ENCODE measurements around the gene ADGRG4.
"Not testable (repeated sequence)": the region's sequence is repeated elsewhere in the genome, so short reads cannot be mapped to it uniquely, and the experiment has no call there.

The ADGRG4 gene, protein sequence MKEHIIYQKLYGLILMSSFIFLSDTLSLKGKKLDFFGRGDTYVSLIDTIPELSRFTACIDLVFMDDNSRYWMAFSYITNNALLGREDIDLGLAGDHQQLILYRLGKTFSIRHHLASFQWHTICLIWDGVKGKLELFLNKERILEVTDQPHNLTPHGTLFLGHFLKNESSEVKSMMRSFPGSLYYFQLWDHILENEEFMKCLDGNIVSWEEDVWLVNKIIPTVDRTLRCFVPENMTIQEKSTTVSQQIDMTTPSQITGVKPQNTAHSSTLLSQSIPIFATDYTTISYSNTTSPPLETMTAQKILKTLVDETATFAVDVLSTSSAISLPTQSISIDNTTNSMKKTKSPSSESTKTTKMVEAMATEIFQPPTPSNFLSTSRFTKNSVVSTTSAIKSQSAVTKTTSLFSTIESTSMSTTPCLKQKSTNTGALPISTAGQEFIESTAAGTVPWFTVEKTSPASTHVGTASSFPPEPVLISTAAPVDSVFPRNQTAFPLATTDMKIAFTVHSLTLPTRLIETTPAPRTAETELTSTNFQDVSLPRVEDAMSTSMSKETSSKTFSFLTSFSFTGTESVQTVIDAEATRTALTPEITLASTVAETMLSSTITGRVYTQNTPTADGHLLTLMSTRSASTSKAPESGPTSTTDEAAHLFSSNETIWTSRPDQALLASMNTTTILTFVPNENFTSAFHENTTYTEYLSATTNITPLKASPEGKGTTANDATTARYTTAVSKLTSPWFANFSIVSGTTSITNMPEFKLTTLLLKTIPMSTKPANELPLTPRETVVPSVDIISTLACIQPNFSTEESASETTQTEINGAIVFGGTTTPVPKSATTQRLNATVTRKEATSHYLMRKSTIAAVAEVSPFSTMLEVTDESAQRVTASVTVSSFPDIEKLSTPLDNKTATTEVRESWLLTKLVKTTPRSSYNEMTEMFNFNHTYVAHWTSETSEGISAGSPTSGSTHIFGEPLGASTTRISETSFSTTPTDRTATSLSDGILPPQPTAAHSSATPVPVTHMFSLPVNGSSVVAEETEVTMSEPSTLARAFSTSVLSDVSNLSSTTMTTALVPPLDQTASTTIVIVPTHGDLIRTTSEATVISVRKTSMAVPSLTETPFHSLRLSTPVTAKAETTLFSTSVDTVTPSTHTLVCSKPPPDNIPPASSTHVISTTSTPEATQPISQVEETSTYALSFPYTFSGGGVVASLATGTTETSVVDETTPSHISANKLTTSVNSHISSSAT (N-terminal part only)

DNA sequence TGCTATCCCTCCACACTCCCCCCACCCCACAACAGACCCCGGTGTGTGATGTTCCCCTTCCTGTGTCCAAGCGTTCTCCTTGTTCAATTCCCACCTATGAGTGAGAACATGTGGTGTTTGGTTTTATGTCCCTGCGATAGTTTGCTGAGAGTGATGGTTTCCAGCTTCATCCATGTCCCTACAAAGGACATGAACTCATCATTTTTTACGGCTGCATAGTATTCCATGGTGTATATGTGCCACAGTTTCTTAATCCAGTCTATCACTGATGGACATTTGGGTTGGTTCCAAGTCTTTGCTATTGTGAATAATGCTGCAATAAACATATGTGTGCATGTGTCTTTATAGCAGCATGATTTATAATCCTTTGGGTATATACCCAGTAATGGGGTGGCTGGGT, at the start of gene ADGRG4:
Gene ADGRG4 (plus strand): TSS at position 243 of the 400 bp plus-strand sequence. CDS start 7,815 bp downstream, outside the sequence.
- not testable (repeated sequence) for DNase-seq (ENCODE audit: low spot score)

DNA sequence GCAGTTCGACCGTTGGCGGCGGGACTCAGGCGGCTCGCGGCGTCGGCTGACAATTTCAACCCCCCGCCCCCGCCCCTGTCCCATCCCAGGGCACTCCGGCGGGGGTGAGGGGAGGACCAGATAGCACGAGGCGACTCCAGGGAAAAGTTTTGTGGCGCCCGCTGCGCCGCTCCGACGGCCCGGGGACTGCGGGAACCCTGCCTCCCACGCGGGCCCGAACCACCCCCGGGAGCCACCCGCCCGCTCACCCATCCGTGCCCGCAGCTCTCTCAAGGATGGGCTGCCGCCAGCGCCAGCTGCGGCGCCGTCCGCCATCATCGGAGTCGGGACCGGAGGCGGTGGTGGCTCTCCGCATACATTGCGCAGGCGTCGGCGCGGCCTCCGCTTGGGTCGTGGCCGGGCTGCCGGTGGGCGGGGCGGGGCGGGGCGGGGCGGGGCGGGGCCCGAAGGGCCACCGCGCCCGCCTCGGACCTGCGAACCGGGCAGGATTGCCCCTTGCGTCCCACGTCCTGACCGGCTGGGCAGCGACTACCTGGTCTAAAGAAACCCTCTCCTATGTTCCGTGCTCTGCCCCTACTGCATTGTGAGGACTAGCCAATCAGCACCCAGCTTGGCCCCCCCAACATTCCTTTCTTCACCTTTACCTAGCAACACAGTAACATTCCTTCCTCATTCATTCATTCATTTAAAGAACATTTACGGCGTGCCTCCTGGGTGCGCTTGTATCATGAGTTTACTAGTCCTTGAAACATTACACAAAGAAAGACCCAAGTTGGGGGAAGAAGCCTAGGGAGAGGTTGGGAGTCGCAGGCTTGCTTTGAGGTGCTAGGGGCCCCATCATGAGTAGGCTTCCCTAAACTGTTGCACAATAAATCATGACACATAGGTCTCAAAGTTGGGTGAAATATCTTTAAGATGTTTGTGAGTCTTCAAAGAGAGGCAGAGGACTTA, 49.4 kb upstream of the ADGRG4 start, which contains the start of gene MAP7D3:
Gene MAP7D3 (minus strand): TSS at position 360 of the 951 bp plus-strand sequence. CDS start 42 bp downstream, at position 318.
- DNase-seq (ENCODE audit: low spot score) = peak; percentile 82

DNA sequence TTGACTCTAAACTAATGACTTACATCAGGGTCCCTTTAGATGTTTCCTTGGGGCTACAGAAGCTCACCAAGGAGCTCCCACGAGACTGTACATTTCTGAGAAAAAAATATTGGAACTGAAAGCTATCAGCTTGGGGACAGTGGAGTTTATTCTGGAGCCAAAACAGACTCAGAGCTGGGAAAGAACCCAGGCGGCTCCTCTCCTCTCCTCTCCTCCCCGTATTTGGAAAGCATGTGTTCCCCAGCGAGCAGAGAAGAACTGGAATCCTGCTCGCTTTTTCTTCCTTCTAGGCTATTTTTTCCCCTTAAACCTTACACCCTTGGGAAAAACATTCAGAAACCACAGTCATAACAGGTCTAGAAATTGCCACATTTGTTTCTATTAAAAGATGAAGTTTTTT, 45.2 kb upstream of the ADGRG4 start:
- no peak for DNase-seq (ENCODE audit: low spot score)

DNA sequence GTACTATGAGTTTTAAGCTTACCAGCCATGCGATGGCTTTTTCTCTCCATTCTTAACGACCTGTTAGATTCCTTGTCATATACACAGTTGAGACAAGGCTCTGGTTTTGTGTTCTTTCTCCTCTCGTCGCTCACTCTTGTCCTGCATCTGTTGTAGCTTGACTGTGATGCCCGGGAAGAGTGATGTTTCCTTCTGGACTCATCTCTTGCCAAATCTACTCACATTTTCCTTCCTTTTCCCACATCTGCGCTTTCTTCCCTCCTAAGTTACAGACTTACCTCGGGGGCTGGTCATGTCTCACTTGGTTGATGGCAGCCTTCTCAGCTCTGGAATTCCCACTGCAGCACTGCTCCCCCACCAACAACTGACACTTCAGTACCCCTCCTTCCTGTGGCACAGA, 44.7 kb upstream of the ADGRG4 start:
- no peak for DNase-seq (ENCODE audit: low spot score)

DNA sequence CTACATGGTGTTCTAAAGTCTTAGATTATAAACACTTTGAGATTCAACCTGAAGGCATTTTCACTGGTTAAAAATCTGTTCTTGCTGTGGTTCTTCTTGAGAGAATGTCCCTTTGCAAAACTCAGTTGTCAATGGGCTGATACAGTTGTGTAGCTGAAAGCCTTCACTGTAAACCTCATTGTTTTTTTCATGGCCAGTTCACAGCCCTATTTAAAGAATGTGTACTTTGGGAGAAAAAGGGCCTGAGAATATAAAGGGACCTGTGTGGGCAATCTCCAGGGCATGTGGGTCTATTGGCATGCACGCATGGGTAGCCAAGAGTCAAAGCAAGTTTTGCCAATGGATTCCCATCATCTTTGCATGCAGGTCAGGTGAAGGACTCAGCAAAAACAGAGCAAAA, 41.8 kb upstream of the ADGRG4 start:
- no peak for DNase-seq (ENCODE audit: low spot score)

DNA sequence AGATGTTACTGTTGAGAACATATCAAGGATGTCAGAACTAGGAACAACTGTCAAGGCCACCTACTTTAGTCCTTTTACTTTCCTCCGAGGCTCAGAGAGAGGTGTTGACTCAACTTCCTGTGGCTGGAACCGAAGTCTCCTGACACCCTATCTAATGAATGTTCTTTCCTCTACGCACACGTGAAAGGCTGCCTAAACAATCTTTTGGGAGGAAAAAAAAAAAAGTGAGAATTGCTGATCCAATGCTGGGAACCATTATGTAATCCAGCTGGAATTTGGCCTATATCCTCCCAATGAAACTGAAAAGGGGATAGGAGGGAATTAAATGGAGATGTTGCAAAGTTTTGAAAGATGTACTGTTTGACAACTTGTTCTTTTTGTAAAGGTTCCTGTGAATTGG, 41.2 kb upstream of the ADGRG4 start:
- no peak for DNase-seq (ENCODE audit: low spot score)

DNA sequence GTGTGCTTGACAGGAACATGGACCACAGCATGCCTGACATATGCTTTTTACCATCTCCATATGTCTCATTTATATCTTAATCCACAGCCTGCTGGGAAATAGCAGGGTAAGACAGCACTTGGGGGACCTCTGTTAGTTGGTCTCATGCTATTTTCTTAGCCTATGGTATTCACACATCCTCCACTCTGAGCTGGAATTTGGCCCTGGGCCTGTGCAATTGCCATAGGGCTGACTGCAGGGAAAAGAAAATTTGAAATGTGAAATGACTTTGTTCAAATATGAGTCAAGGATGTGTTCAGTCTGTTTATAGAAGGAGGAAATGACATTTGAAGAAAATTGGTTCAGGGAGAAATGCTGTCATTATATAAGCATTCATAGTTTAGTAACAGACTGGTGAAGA, 40.0 kb upstream of the ADGRG4 start:
- DNase-seq (ENCODE audit: low spot score) = no peak

DNA sequence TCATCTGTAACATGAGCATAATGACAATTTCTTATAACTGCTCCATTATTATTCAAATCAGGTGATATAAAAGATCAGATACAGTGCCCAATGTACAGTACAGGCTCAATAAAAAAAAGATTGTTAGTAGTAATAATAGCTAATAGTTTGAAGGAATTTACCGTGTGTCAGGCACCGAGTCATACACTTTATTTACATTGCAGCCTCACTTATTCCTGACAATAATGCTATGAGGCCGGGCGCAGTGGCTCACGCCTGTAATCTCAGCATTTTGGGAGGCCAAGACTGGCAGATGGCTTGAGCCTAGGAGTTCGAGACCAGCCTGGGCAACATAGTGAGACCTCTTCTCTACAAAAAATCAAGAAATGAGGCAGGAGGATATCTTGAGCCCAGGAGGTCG, 39.4 kb upstream of the ADGRG4 start:
- no peak for DNase-seq (ENCODE audit: low spot score)

DNA sequence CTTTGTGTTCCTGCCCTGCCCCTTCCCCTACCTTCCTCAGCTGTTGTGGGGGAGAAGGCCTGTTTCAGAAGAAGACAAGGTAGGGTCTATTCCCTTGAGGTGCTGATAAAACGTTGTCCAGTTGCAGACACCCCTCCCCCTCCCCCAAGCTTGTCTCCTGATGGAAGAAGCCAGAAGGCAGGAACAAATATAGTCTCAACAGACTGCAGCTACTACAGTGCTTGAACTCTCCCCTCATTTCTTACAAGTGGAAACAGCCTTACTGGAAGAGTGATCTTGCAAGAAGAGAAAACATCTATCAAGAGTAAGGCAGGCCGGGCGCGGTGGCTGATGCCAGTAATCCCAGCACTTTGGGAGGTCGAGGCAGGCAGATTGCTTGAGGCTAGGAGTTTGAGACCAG, 38.5 kb upstream of the ADGRG4 start:
- DNase-seq (ENCODE audit: low spot score) = no peak

DNA sequence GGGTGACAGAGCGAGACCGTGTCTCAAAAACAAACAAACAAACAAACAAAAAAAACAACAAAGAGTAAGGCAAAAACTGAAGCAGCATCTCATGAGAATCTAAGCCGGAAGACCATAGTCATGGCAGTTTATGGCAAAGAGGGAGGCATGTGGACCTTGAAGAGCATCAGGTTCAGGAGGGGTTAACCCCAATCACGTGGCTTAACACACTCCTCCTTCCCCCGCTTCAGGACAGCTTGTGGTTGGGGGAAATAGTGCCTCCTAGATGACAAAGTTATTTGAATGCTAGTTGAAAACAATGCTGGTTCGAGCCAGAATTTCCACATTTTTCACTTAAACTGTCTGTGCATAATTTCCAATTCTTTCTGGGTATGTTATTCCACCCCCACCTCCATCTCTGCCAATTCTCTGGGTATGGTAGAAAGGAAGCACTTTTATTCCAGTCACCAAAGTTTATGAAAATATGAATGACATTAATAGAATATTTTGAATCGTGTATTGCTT, 37.9 kb upstream of the ADGRG4 start:
- DNase-seq (ENCODE audit: low spot score) = peak; percentile 21

DNA sequence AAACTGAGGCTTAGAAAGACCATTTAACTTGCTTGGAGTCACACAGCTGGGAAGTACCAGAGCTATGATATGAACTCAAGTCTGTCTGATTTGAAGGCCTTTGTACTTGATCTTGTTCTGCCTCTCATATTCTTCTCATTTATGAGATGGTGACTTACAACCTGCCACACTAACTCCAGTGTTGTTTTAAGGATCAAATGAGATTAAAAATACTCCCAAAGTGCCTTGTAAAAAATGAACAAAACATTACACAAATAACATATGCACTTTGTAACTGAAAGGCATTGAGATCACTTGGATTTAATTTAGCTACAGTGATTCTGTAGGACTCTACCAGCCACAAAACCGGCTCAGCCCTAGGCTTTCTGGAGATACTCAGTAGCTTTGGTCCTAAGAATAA, 33.9 kb upstream of the ADGRG4 start:
- no peak for DNase-seq (ENCODE audit: low spot score)

DNA sequence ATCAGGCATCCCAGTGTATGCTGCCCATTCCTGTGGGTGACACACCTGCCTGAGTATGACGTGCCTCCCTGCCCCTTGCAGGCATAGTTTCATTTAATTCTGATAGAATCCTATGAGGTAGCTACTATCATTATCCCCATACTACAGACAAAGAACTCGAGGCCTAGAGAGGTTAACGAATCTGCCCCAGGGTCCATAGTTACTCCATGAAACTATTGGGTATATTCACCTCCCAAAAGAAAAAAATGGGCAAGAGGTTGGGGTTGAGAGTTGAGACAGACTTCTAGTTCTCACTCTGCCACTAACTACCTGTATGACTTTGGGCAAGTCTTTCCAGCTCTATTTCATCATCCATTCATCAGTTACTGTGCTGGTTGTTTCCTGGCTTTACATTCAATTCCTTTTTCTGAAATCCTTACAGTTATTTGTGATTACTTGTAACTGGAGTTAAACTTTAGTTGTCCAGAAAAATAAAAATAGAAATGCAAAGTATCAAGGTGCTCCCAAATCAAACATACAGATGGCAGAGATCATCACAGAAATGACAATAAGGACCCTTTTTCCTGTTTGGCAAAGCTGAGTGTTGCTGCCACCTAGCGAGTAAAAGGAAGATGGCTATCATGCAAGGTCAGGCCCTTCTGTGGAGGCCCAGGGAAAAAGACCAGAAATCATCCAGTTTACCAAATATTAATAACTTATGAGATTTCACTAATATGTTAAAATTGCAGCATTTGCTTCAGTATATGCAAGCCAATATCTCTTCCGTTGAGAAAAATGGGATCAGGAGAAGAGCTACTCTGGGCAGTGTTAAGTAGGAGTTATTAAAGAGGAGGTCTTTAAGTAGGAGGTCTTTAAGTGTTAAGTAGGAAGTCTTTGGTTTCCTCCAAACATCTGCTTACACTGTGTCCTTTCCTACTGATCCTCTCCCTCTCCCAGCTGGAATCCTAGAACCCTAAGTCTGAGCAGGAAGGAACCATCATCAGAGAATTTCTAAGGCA, 32.4 kb upstream of the ADGRG4 start:
- peak; percentile 15 for DNase-seq (ENCODE audit: low spot score)

DNA sequence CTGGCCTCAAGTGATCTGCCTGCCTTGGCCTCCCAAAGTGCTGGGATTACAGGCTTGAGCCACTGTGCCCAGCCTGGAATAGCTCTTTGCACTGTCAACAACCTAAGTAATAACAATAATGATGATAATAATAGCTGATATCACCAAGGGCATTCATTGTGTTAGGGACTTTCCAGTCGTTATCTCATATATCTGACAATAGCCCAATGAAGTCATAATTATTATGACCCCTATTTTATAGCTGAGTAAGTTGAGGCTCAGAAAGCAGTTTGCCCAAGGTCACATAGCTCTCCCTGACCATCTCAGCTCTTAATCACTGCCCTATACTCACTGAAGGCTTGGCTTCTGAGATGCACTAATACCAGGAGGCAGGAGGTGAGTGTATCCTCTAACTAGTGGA, 30.8 kb upstream of the ADGRG4 start:
- DNase-seq (ENCODE audit: low spot score) = no peak

DNA sequence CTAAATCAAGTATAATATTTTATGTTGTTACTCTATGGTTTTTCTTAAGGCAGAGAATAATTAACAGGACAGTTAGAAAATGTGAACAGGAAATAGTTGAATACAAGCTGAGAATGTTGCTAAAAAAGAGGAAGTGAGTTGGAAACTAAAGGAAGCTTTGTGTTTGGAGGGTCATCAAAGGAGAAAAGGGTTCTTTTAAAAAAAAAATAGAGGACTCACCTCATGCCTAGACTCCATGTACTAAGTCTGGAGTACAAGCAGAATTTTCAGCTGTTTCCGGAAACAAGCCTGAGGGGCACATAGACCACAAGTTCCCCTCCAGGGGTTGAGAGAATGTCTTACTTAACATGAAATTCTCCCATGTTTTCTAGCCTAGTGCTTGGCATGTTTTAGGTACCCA, 29.5 kb upstream of the ADGRG4 start:
- no peak for DNase-seq (ENCODE audit: low spot score)

DNA sequence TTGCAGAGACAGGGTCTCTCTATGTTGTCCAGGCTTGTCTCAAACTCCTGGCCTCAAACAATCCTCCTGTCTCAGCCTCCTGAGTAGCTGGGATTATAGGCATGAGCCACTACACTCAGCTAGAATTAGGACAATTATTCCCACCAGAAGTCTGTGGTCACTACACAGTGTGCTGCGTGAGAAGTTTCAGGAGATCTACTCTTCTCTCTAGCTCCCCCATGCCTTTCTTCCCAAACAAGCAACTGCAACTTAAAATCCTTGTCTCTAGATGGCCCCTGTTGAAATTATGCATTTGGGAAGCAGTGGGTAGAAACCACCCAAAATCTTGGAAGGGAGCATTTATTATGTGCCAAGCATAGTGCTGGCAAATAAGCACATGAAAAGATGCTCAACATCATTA, 28.4 kb upstream of the ADGRG4 start:
- no peak for DNase-seq (ENCODE audit: low spot score)

DNA sequence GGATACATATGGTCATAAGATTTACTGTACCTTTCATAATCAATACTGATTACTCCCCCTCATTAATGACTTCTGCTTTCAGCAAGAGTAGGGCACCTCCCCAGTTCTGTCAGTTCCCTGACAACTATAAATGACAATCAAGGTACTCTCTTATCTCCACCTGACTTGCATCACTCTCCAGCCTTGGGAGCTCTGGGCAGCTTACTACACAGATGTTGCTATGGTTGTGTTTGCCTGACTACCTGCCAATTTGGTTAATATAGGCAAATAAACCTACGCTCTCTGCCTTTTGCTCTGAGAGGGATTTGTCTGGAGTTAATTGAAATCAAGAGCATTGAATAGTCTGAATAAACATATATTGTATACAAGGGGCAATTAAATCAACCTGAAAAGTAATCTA, 26.8 kb upstream of the ADGRG4 start:
- no peak for DNase-seq (ENCODE audit: low spot score)

DNA sequence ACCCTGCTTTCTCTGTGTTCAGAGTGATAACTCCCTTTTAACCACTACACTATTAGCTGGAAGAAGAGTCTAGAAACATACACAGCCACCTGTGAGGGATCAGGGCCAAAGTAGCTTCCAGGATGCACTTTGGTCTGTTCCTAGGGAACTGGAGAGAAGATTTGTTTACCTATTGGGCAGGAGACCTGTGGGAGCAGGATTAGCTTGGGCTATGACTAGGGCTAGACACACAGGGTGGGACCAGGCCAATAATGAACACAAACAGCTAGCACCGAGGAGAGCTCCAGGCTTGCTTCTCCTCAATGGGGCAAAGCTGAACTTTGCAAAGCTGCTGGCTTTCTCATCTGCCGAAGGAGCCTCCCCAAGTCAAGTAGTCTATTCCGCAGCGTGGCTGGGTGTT, 25.2 kb upstream of the ADGRG4 start:
- no peak for DNase-seq (ENCODE audit: low spot score)

DNA sequence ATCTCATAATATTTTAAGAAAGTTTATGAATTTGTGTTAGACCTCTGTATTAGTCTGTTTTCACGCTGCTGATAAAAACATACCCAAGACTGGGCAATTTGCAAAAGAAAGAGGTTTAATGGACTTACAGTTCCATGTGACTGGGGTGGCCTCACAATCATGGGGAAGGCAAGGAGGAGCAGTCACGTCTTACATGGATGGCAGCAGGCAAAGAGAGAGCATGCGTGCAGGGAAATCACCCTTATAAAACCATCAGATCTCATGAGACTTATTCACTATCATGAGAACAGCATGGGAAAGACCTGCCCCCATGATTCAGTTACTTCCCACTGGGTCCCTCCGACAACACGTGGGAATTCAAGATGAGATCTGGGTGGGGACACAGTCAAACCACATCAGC, 14.4 kb upstream of the ADGRG4 start:
- not testable (repeated sequence) for DNase-seq (ENCODE audit: low spot score)

DNA sequence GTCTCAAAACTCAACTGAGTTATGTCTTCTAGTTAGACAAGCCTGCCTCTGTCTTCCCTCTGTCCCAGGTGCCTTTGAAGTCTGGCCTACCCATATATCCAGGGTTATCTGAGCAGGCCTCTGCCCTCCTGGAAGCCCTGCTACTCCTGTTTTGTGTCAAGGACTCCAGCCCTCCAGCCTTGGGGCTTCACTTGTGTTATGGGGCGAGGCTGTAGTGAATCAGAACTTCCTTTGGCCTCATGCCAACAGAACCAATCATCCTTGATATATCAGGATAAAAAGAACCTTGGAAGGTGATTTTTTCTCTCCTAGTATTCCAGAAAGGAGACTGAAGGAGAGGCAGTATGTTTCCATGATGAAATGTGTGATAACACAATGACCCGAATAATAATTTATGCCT, 8.9 kb upstream of the ADGRG4 start:
- DNase-seq (ENCODE audit: low spot score) = no peak

DNA sequence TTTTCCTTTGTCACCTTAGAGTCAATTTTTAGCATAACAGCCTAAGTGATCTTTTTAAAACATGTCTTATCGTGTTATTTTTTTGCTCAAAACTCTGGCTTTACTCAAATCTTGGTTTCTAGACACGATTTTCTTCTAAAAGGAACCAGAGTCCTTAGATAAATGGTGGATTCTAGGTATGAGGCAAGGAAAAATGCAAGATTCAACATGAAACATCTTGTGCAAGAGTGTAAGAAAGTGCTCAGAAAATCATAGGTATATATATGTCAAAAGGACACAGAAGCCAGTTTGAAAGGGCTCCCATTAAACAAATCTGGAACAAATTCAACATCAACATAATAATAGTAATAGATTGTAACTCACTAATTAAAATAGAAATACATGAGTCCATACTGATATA, 8.1 kb upstream of the ADGRG4 start:
- no peak for DNase-seq (ENCODE audit: low spot score)

All from iPS-NIHi11 (cell line).